ENCODE measurements around the gene COQ4.

COQ4 gene

GRCh38 chr9:128372784-128373183 lies 50.1 kb downstream of the COQ4 start:
- DNase-seq (ENCODE audit: low read depth, low spot score): no peak

GRCh38 chr9:128374221-128374675 lies 51.6 kb downstream of the COQ4 start:
- DNase-seq (ENCODE audit: low read depth, low spot score): no peak

GRCh38 chr9:128375865-128376264 lies 53.2 kb downstream of the COQ4 start:
- DNase-seq (ENCODE audit: low read depth, low spot score): no peak

- DNase-seq (ENCODE audit: low read depth, low spot score): no peak
Observed at GRCh38 chr9:128382261-128382660, 59.6 kb downstream of the COQ4 start.

- DNase-seq (ENCODE audit: low read depth, low spot score): peak; percentile 94
Observed at GRCh38 chr9:128383007-128383753, 60.5 kb downstream of the COQ4 start.
